ENCODE data around the gene NR2F2.

Gene NR2F2

GRCh38 chr15:96330450-96331143 lies at the start of gene NR2F2:
Gene NR2F2, plus strand, starts transcription at chr15:96330700. Its CDS starts 1,406 bp downstream, at chr15:96332106.
- no peak for DNase-seq (ENCODE audit: insufficient read length, low spot score)
- no peak for FAIRE-seq
- TF ChIP-seq, protein P1, sequence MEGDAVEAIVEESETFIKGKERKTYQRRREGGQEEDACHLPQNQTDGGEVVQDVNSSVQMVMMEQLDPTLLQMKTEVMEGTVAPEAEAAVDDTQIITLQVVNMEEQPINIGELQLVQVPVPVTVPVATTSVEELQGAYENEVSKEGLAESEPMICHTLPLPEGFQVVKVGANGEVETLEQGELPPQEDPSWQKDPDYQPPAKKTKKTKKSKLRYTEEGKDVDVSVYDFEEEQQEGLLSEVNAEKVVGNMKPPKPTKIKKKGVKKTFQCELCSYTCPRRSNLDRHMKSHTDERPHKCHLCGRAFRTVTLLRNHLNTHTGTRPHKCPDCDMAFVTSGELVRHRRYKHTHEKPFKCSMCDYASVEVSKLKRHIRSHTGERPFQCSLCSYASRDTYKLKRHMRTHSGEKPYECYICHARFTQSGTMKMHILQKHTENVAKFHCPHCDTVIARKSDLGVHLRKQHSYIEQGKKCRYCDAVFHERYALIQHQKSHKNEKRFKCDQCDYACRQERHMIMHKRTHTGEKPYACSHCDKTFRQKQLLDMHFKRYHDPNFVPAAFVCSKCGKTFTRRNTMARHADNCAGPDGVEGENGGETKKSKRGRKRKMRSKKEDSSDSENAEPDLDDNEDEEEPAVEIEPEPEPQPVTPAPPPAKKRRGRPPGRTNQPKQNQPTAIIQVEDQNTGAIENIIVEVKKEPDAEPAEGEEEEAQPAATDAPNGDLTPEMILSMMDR (IDR thresholded peaks at IDR 0.05; ENCODE audit: insufficient read depth, missing control alignments), result no peak

DNA sequence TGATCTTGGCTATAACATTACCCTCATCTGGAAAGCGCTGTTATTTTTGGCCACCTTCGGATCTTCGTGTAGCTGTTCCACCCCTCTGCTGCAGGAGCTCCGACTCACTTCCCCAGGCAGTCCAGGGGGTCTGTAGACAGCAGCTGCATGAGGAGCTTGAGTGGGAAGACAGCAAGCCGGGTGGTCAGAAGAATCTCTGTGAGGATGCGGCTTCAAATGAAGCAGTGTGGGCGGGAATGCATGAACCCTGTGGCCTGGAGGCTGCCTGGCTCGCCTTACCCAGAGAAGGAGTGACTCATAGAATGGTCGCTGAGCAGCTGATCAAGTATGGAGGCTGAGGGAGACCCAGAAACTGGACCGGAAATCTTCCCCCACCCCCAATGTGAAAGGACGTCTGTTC lies 45.2 kb upstream of the NR2F2 start:
- FAIRE-seq, result no peak
- DNase-seq (ENCODE audit: insufficient read length, low spot score), result no peak
- TF ChIP-seq, protein P1 (IDR thresholded peaks at IDR 0.05; ENCODE audit: insufficient read depth, missing control alignments), result no peak

DNA sequence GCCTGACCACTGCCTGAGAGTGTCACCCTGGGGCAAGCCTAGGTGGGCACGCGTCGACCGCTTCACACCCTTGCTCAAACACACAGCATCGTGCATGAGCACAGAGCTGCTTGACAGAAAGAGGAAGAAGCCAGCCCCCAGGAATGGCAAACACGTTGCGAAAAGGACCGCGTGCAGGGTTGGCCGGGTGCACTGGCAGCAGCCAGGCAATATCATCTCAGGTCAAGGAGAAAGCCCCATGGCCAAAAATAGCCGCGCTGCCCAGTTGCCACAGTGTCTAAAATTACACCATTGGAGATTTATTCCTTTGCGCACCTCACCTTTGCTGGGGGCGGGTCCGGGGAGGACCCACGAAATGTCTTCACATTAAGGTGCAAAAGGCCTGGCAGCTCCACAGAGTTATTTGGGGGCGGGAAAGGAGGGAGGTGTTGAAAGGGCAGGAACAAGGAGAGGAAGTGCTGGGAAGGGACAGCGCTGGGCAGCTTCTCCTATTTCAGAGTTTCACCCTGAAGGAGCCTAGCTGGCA lies 44.7 kb upstream of the NR2F2 start:
- DNase-seq (ENCODE audit: insufficient read length, low spot score) (no peak), FAIRE-seq (no peak)
- TF ChIP-seq, protein P1 (IDR thresholded peaks at IDR 0.05; ENCODE audit: insufficient read depth, missing control alignments), result no peak

- FAIRE-seq, result no peak
- TF ChIP-seq, protein P1 (IDR thresholded peaks at IDR 0.05; ENCODE audit: insufficient read depth, missing control alignments), result no peak
Measured at GRCh38 chr15:96290679-96291078, 39.8 kb upstream of the NR2F2 start.

DNA sequence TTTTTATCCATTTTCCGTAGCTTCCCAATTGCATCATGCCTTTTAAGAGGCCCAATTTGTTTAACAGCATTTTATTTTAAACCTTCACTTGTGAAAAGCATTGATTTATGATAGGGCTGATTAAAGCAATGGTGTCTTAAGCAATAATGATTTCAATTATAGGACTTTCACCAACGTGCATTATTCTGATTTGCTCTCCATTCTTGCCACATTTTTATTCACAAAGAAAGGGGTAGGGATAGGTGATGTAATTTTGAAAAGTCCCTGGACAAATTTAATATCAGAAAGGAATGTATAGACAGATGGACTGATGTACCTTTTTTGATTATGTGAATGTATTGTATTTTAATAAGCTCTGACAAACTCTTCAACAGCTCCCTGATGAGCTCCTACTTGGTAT lies 37.9 kb upstream of the NR2F2 start:
- no peak for DNase-seq (ENCODE audit: insufficient read length, low spot score)
- FAIRE-seq, result no peak
- TF ChIP-seq, protein P1 (IDR thresholded peaks at IDR 0.05; ENCODE audit: insufficient read depth, missing control alignments), result no peak

More at GRCh38 chr15:96290679-96291078, 39.8 kb upstream of the NR2F2 start:
- no peak for DNase-seq (ENCODE audit: insufficient read length, low spot score)

DNA sequence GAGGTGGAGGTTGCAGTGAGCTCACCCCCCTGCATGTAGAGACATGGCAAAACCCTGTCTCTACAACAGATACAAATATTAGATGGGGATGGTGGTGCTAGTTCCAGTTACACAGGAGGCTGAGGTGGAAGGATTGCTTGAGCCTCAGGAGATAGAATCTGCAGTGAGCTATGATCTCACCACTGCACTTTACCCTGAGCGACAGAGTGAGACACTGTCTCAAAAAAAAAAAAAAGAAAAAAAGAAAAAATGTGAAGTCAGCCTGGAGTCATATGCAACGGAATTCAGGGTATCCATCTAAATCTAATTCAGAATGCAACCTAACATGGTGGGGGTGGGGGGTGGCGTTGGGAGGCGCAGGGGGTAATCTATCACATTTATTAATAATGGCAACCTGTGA lies 37.1 kb upstream of the NR2F2 start:
- DNase-seq (ENCODE audit: insufficient read length, low spot score) (no peak), FAIRE-seq (no peak)
- TF ChIP-seq, protein P1 (IDR thresholded peaks at IDR 0.05; ENCODE audit: insufficient read depth, missing control alignments), result no peak

GRCh38 chr15:96294766-96295165 lies 35.7 kb upstream of the NR2F2 start:
- TF ChIP-seq, protein P1 (IDR thresholded peaks at IDR 0.05; ENCODE audit: insufficient read depth, missing control alignments), result no peak
- DNase-seq (ENCODE audit: insufficient read length, low spot score), result no peak
- FAIRE-seq, result no peak

All from D721Med (cell line).